ENCODE data around the gene LBH. TPM values are rescaled to one million over a fixed set of nuclear protein-coding genes. Genes with fewer than 3 reads are reported as not detected.

LBH gene
- total RNA-seq, 2 experiments from 2014 or later = 127 to 130 TPM

- ATAC-seq = no peak
- DNase-seq = no peak
- no peak for TF ChIP-seq CTCF (IDR thresholded peaks at IDR 0.05)
- Mint-ChIP-seq H3K27me3 (no peaks in the 10 kb centered on the region), H3K9me3 (peaks cover 1% of the 10 kb centered on the region), H3K4me1 (ENCODE audit: low read depth) (peaks cover 5% of the 10 kb centered on the region), H3K36me3 (ENCODE audit: low read depth) (no peaks in the 10 kb centered on the region), H3K4me3 (no peak overlapping the region), H3K27ac (no peak overlapping the region)
- ChIA-PET POLR2A (interaction anchor here (0.8 kb wide), 1 partner anchor 266 kb away, joined by 3 read pairs; no protein-coding TSS in a partner anchor), CTCF (interaction anchor here (2.2 to 2.7 kb wide), 2 partner anchors 14 to 517 kb away, joined by 8 to 14 read pairs; no protein-coding TSS in a partner anchor)
- intact Hi-C loops (cut with micrococcal nuclease) = no loop called here
Observed at GRCh38 chr2:30194421-30194820, 36.9 kb upstream of the LBH start.

- CTCF ChIA-PET = interaction anchor here (1.4 to 2.2 kb wide), 2 partner anchors 30 to 516 kb away, joined by 6 to 8 read pairs; no protein-coding TSS in a partner anchor
- intact Hi-C loops (cut with micrococcal nuclease) = no loop called here
- Mint-ChIP-seq H3K4me3 (no peak overlapping the region), H3K9me3 (peaks cover 1% of the 10 kb centered on the region), H3K27me3 (no peaks in the 10 kb centered on the region), H3K4me1 (ENCODE audit: low read depth) (peaks cover 5% of the 10 kb centered on the region), H3K27ac (no peak overlapping the region), H3K36me3 (ENCODE audit: low read depth) (no peaks in the 10 kb centered on the region)
- DNase-seq (no peak), ATAC-seq (no peak)
- POLR2A ChIA-PET = no interaction called here
- no peak for TF ChIP-seq CTCF (IDR thresholded peaks at IDR 0.05)
Observed at GRCh38 chr2:30195016-30195415, 36.3 kb upstream of the LBH start.

GRCh38 chr2:30197570-30198192 is 33.7 kb upstream of the LBH start:
- POLR2A ChIA-PET = no interaction called here
- no peak for ATAC-seq

GRCh38 chr2:30201990-30202389 is 29.3 kb upstream of the LBH start:
- no peak for ATAC-seq
- no peak for TF ChIP-seq CTCF (IDR thresholded peaks at IDR 0.05)

More at GRCh38 chr2:30197570-30198192, 33.7 kb upstream of the LBH start:
- Mint-ChIP-seq H3K4me3 (no peak overlapping the region), H3K27ac (no peak overlapping the region), H3K4me1 (ENCODE audit: low read depth) (peaks cover 5% of the 10 kb centered on the region), H3K36me3 (ENCODE audit: low read depth) (no peaks in the 10 kb centered on the region), H3K27me3 (no peaks in the 10 kb centered on the region), H3K9me3 (no peaks in the 10 kb centered on the region)
- intact Hi-C loops (cut with micrococcal nuclease) = no loop called here
- peak; percentile 24 for DNase-seq
- TF ChIP-seq CTCF (IDR thresholded peaks at IDR 0.05) = no peak
- CTCF ChIA-PET = interaction anchor here (0.6 to 1.3 kb wide), 5 partner anchors 11 to 514 kb away, joined by 3 to 4 read pairs (median 3); no protein-coding TSS in a partner anchor

GRCh38 chr2:30203156-30203555 is 28.2 kb upstream of the LBH start:
- ATAC-seq (no peak), DNase-seq (no peak)
- Mint-ChIP-seq H3K9me3 (no peaks in the 10 kb centered on the region), H3K4me3 (no peak overlapping the region), H3K27me3 (no peaks in the 10 kb centered on the region), H3K36me3 (ENCODE audit: low read depth) (no peaks in the 10 kb centered on the region), H3K4me1 (ENCODE audit: low read depth) (no peaks in the 10 kb centered on the region), H3K27ac (no peak overlapping the region)
- ChIA-PET CTCF (interaction anchor here (1.1 to 7.1 kb wide), 3 partner anchors 31 to 508 kb away, joined by 3 to 94 read pairs (median 13); no protein-coding TSS in a partner anchor), POLR2A (no interaction called here)
- intact Hi-C loops (cut with micrococcal nuclease) = no loop called here
- no peak for TF ChIP-seq CTCF (IDR thresholded peaks at IDR 0.05)

More at GRCh38 chr2:30201990-30202389, 29.3 kb upstream of the LBH start:
- no peak for DNase-seq
- no peaks in the 10 kb centered on the region for H3K9me3 Mint-ChIP-seq
- H3K4me1 Mint-ChIP-seq (ENCODE audit: low read depth) = peaks cover 3% of the 10 kb centered on the region
- H3K4me3 Mint-ChIP-seq = no peak overlapping the region
- H3K36me3 Mint-ChIP-seq (ENCODE audit: low read depth) = no peaks in the 10 kb centered on the region
- ChIA-PET POLR2A (no interaction called here), CTCF (interaction anchor here (1.0 to 1.9 kb wide), 6 partner anchors 15 to 510 kb away, joined by 3 to 9 read pairs (median 4); no protein-coding TSS in a partner anchor)
- intact Hi-C loops (cut with micrococcal nuclease) = no loop called here
- no peak overlapping the region for H3K27ac Mint-ChIP-seq
- H3K27me3 Mint-ChIP-seq = no peaks in the 10 kb centered on the region
